Upper lobe of right lung (tissue), 1 donor: ENCODE measurements around the gene KLHDC7B. TPM values are rescaled to one million over a fixed set of nuclear protein-coding genes. Genes with fewer than 3 reads are reported as not detected.
A peak's percentile ranks its signal among the peaks of the same experiment; 100 is the strongest.

Experiments
- ATAC-seq: fragments of 200-7000 bp; cut with Tn5 transposase; one replicate; pipeline ENCODE4 v1.9.1; 2020; ENCODE audit warnings: mild to moderate bottlenecking, moderate library complexity
- DNase-seq: peaks from one replicate; pipeline ENCODE4 v3.0.0-alpha.2; 2020
- H3K27ac ChIP-seq: fragments of 200-600 bp; one replicate; pipeline ENCODE4 v1.8.0; 2022
- H3K27me3 ChIP-seq: fragments of 200-600 bp; one replicate; pipeline ENCODE4 v1.8.0; 2022; ENCODE audit warnings: mild to moderate bottlenecking
- H3K36me3 ChIP-seq: fragments of 200-600 bp; one replicate; pipeline ENCODE4 v1.8.0; 2022
- H3K4me1 ChIP-seq: fragments of 200-600 bp; one replicate; pipeline ENCODE4 v1.8.0; 2022
- H3K4me3 ChIP-seq: fragments of 200-600 bp; one replicate; pipeline ENCODE4 v1.8.0; 2022; ENCODE audit warnings: mild to moderate bottlenecking
- H3K9me3 ChIP-seq: fragments of 200-600 bp; one replicate; pipeline ENCODE4 v1.8.0; 2022
- intact Hi-C: fragments of 100-400 bp; cut with DNase I; formaldehyde crosslinking; loops from one replicate; pipeline ENCODE4 v1.11.0; 2022
- total RNA-seq: library from RNA; stranded (reverse); fragmentation: NEBNext Ultra II Directional; extraction: Animal tissue kit (Norgen Biotek cat#: 25700); gene quantifications from one replicate; pipeline ENCODE4 v1.2.1, GENCODE V29; 2021
- TF ChIP-seq, protein P1 (sequence below): fragments of 200-600 bp; IDR thresholded peaks from one replicate; pipeline ENCODE4 v1.8.0; 2022; ENCODE audit warnings: antibody characterized with exemption
- donor health status: DM: no; HTN: yes; CAD: no; lungs with severe emphysema.

Gene KLHDC7B
- total RNA-seq, 1 donor from 2014 or later = 0.69 TPM

DNA sequence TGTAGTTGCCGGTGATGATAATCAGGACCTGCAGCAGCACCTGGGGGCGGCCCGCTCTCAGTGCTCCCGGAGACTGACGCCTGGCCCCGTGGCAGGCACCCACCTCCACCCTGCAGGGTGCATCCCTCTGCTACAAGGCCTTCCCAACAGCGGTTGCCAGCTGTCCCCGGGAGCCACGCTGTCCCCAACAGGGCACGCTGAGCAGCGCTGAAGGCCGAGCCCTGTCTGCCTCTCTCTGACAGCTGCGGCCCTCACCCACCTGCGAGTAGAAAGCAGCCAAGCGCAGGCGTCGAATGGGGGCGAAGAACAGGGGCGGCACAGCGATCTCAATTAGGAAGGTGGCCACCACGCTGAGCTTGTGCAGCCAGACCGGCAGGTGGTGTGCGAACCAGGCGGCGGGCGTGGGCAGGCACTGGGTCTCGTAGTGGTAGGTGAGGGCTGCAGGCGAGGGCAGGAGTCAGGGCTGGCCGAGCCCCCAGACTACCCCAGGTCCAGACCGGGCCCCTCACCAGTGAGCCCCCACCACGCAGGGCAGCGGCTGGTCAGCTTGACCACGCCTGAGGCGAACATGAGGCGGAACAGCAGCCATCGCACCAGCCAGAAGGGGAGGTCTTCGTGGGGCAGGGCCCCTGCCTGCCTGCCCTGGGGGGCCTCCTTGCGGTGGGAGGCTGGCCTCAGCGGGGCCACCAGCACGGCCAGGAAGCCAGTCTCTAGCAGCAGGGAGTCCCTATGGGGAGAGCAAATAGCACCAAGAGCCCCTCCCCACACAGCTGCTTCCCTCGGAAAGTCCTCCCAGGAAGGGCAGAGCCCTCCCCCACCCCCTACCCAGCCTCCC lies 39.7 kb upstream of the KLHDC7B start:
- DNase-seq = no peak
- no peaks in the 10 kb centered on the region for H3K9me3 ChIP-seq
- intact Hi-C loops = loop anchor here (10.0 kb wide), 1 partner anchor 241 kb away; the partner anchor contains the start of gene MAPK12
- no peak overlapping the region for H3K27ac ChIP-seq
- no peaks in the 10 kb centered on the region for H3K27me3 ChIP-seq
- TF ChIP-seq, protein P1, sequence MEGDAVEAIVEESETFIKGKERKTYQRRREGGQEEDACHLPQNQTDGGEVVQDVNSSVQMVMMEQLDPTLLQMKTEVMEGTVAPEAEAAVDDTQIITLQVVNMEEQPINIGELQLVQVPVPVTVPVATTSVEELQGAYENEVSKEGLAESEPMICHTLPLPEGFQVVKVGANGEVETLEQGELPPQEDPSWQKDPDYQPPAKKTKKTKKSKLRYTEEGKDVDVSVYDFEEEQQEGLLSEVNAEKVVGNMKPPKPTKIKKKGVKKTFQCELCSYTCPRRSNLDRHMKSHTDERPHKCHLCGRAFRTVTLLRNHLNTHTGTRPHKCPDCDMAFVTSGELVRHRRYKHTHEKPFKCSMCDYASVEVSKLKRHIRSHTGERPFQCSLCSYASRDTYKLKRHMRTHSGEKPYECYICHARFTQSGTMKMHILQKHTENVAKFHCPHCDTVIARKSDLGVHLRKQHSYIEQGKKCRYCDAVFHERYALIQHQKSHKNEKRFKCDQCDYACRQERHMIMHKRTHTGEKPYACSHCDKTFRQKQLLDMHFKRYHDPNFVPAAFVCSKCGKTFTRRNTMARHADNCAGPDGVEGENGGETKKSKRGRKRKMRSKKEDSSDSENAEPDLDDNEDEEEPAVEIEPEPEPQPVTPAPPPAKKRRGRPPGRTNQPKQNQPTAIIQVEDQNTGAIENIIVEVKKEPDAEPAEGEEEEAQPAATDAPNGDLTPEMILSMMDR = no peak
- ATAC-seq = no peak
- H3K4me3 ChIP-seq = peak overlapping the region; percentile 91
- peaks cover 17% of the 10 kb centered on the region for H3K4me1 ChIP-seq
- peaks cover 29% of the 10 kb centered on the region for H3K36me3 ChIP-seq

GRCh38 chr22:50506611-50507420 lies 38.9 kb upstream of the KLHDC7B start:
- TF ChIP-seq, protein P1 = no peak
- DNase-seq = no peak
- peak; percentile 1 for ATAC-seq
- Histone ChIP-seq H3K27ac (peak overlapping the region; percentile 84), H3K9me3 (no peaks in the 10 kb centered on the region), H3K27me3 (no peaks in the 10 kb centered on the region), H3K36me3 (peaks cover 29% of the 10 kb centered on the region), H3K4me1 (peaks cover 20% of the 10 kb centered on the region), H3K4me3 (peak overlapping the region; percentile 91)
- intact Hi-C loops = loop anchor here (10.0 kb wide), 1 partner anchor 242 kb away; the partner anchor contains the start of gene MAPK12

- Histone ChIP-seq H3K4me1 (peaks cover 21% of the 10 kb centered on the region), H3K4me3 (peak within 1 kb of the TSS; percentile 91), H3K9me3 (no peaks in the 10 kb centered on the region), H3K27me3 (no peaks in the 10 kb centered on the region), H3K36me3 (peaks cover 26% of the 10 kb centered on the region), H3K27ac (peak within 1 kb of the TSS; percentile 92)
- TF ChIP-seq, protein P1 = no peak
- DNase-seq (peak; percentile 97), ATAC-seq (peak; percentile 85)
- intact Hi-C loops = loop anchor here (10.0 kb wide), 1 partner anchor 243 kb away; the partner anchor contains the start of gene MAPK12
These were observed 38.2 kb upstream of the KLHDC7B start, which contains the start of gene LMF2 for GRCh38 chr22:50507421-50507990. LMF2 (minus strand) TSS chr22:50507702; CDS start chr22:50507675, 27 bp downstream.

GRCh38 chr22:50507991-50508884 lies 37.5 kb upstream of the KLHDC7B start, which contains the start of gene NCAPH2:
NCAPH2 (plus strand) TSS chr22:50508224; CDS start chr22:50508338, 114 bp downstream.
- no peaks in the 10 kb centered on the region for H3K27me3 ChIP-seq
- intact Hi-C loops = loop anchor here (10.0 kb wide), 1 partner anchor 243 kb away; the partner anchor contains the start of gene MAPK12
- TF ChIP-seq, protein P1 = no peak
- DNase-seq (peak; percentile 98), ATAC-seq (peak; percentile 83)
- H3K27ac ChIP-seq = peak within 1 kb of the TSS; percentile 92
- peak within 1 kb of the TSS; percentile 91 for H3K4me3 ChIP-seq
- H3K4me1 ChIP-seq = peaks cover 21% of the 10 kb centered on the region
- peaks cover 19% of the 10 kb centered on the region for H3K36me3 ChIP-seq
- no peaks in the 10 kb centered on the region for H3K9me3 ChIP-seq
